ENCODE measurements around the gene SLMAP.

DNA sequence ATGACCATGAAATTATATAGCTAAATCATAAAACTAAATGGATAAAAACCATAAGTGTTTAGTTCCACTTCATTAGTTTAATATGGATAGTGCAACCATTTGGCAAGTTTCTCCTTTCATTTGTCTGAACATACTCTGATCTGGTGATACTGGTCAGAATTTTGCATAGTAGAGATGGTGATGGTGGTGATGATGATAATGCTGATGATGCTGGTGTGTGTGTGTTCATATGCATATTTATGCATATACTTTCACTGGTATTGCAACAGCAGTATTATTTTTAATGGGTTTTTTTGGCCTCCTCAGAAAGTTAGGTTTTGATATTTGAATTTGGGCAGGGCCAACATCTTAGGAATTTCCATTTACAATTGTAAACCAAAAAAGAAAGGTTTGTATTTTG, 76.4 kb downstream of the SLMAP start:
- TF ChIP-seq POLR2AphosphoS5 (IDR thresholded peaks at IDR 0.05; ENCODE audit: low read depth, low read length) (no peak), POLR2A (IDR thresholded peaks at IDR 0.05; ENCODE audit: low read depth, low read length) (no peak), TAF1 (IDR thresholded peaks at IDR 0.05; ENCODE audit: low read depth, low read length) (no peak)
